C4-2B (cell line): Measurements from ENCODE around the gene AGBL2.

Source experiments
- CTCF ChIP-seq: fragments of 450-650 bp; conservative IDR thresholded peaks from 2 replicates; pipeline ENCODE4 v1.5.1; 2017; ENCODE audit warnings: mild to moderate bottlenecking
- ZFX ChIP-seq: fragments of 450-650 bp; IDR thresholded peaks from 2 replicates; pipeline ENCODE4 v1.6.1; 2017

- TF ChIP-seq CTCF (no peak), ZFX (no peak)
These were observed 5.5 kb upstream of the AGBL2 start for GRCh38 chr11:47720651-47721050.
